NOMO-1 (cell line): ENCODE data around the gene MAP3K13.

ENCODE experiments used
- DNase-seq, 2 experiments: peaks; one replicate each; lab custom pipeline; 2025; ENCODE audit not compliant: unreplicated experiment in 2 of 2; lab: John Stamatoyannopoulos, UW

The MAP3K13 gene

GRCh38 chr3:185498503-185499396 is 135.8 kb downstream of the MAP3K13 start, which contains the start of gene TMEM41A:
TMEM41A (minus strand) TSS chr3:185499035; CDS start chr3:185498961, 74 bp downstream.
- DNase-seq: peak; percentile 88 to 98

DNA sequence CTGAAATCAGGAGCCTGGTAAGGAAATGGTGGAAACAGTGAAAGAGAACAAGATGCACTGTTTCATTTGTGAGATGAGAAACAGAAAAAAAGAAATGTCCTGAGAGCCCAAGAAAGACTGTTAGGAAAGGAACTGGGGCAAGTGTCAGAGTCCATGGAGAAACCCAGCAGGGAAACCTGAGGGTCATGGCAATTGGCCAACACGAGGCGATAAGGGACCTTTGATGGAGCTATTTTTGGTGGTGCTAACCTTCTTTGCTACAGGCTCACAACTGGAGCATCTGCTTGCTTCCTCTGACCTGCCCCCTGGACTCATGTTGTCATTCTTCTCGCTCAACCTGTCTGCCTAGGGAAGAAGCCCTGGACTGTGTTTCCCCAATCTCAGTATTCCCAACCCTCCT is 140.1 kb downstream of the MAP3K13 start:
- no peak for DNase-seq

GRCh38 chr3:185503521-185503920 is 140.6 kb downstream of the MAP3K13 start:
- no peak for DNase-seq

DNA sequence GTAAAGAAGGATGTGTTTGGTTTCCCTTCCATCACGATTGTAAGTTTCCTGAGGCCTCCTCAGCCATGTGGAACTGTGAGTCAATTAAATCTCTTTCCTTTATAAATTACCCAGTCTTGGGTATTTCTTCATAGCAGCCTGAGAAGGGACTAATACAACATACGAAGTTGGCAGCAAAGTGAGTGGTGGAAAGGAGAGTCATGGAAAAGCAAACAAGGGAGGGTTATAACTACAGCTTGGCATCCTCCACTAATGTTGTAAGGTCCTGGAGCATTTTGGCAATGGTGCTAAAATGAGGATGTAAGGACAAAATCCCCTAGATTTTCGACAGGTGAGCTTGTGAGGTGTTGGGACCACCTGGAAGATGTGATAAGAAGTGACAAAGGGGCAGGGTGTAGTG is 141.7 kb downstream of the MAP3K13 start:
- no peak for DNase-seq

DNA sequence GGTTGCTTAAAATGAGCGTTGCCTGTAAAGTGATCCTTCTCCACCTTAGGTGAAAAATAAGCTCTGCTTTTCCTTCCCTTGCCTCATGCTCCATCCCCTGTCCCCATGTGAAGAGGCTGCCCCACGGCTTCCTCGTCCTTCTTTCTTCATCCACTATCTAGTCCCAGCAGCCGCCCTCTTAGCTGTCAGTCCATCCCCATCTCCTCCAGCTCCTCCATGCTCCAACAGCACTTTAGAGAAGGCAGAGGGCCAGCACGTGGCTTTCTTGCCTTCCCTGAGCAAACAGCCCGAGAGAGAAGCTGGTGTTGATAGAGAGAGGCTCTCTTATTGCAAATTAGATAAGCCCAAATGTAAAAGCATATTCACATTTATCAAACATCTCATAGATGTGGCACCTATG is 144.9 kb downstream of the MAP3K13 start:
- no peak for DNase-seq

DNA sequence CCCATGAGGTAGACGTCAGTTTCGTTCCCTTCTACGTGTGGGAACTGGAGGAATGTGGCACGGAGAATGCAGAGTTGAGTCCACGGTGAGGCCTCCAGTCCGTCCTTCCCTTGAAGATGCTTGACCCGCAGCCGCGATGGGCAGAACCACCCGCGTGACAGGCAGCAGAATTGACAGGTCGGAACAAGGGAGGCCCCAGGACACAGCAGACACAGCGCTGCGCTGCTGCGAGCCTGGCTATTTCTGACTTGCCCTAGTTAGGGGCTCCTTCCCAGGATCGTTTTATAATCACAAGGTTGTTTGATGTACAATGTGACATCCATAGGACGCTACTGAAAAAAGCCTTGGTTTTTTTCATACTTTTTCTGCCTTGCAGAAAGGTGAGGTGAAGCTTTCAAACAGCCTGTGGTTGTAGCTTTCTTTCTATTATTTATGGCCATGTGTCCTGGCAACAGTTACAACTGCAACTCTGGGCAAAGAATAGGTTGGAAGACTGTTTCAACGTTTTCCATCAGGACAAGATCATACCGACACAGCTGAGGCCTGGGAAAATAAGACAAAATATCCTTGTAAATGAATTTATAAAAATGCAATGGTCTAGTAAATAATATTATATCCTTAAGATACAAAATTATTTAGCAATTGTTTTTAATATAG is 145.5 kb downstream of the MAP3K13 start:
- DNase-seq: no peak

GRCh38 chr3:185511711-185512110 is 148.8 kb downstream of the MAP3K13 start:
- DNase-seq: no peak

DNA sequence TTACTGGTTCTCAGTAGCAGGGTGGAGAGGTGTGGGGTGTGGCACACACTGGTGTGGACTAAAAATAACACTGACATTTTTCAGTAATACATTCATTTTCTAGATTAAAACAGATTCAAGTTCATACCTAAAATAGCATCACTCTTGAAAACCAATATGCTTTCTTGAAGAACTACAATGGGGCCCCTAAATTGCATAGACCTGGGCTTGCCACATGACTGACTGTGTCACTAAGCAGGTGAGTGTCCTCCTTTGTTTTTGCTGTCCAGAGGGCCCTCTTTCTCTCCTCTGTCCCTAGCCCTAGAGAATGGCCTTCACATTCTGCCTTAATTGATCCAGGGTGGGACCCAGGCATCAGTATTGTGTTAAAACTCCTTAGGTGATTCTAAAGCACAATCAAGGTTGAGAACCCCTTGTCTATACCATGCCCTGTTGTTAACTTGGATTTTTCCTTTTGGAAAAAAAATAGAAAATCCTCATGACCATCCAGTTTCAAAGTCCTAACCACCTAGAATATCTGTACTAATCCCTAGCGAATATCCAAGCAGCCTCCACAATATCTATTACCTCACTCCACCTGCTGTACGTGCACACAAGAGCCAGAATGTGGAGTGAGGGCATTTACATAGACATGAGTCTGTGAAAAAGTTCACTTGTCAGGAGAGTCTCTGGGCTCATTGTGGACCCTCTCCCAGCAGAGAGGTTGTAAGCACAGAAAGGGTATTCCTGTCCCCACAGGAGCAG is 154.6 kb downstream of the MAP3K13 start:
- DNase-seq: no peak

DNA sequence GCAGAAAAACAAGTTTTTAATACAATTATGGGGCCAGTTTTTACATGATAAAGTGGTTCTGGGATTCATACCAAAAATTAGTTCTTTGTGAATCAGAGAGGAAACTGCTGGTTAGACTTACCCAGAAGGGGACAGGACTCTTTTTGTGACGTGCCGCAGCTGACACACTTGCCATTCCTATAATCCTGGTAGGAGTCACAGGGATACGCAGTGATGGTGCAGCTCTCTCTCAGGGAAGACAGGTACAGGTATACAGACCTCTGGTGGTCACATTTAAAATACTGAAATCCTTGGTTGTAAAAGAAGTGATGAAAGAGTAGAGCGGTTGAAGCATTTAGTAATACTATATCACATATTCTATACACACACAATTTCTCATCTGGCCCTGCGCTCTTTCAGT is 156.1 kb downstream of the MAP3K13 start:
- no peak for DNase-seq

DNA sequence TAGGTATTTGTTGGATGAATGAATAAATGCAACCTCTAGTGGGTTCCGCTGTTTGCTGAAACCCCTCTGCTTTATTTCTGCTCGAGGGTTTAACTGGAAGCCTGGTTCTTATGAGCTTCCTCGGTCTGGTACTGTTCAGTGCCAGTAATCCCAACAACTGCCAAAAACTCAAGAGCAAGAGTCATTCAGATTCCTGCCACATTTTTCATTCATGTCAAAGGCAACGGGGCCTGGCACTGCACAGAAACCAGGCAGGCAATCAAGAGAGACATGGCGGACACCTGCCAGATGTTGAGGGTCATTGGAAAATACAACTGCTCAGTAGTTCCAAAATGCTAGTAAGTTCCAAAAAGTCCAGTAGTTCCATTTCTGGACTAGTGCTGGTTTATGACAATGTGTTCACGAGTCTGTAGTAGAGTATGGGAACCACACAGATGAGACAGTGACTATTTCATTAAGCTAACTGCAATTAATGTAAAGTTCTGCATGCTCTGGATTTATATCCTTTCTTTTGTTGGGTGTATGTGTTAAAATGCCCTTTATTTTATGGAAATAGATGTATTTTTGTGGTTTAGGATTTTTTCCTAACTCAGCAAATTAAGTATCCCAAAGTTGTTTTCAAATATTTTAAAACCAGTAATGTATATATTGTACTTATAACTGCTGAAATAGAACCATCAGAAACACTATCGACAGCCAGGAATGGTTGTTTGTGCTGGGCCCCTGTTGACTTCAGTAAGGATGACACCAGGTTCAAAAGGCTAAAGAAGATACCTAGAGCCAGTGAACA is 158.6 kb downstream of the MAP3K13 start:
- DNase-seq: no peak

DNA sequence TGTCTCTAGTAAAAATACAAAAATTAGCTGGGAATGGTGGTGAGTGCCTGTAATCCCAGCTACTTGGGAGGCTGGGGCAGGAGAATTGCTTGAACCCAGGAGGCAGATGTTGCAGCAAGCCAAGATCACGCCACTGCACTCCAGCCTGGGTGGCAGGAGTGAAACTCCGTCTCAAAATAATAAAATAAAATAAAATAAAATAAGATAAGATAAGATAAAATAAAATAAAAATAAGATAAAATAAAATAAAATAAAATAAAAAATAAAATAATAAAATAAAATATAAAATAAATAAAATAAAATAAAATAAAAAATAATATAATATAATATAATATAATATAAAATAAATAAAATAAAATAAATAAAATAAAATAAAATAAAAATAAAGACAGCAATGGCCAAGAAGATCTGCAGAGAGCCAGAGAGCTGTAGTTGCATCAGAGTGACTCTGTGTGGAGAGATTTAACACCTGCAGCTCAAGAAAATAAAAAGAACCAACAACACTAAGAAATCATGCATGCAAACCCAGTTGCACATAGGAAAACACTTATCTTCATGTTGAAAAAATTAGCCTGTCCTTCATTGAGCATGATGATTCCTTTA is 163.5 kb downstream of the MAP3K13 start:
- no peak for DNase-seq

- no peak for DNase-seq
Measured at GRCh38 chr3:185527364-185527763, 164.4 kb downstream of the MAP3K13 start.

DNA sequence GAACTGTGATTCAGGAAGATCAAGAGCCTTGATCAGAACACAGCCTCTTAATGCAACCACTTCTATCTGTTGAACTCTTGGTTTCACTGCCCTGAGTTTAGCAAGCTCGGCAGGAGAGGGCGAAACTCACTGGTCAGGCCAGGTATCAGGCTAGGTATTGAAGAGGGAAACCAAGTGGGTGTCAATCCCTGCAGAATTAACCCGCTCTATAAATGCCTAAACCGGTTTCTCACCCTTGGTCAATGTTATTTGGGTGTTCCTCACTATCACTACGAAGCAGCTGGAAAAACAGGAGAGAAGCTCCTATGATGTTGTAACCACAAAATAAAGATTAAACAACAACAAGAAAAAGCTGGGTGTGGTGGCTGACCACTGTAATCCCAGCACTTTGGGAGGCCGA is 165.6 kb downstream of the MAP3K13 start:
- DNase-seq: no peak

- DNase-seq: no peak
Measured at GRCh38 chr3:185530856-185531255, 167.9 kb downstream of the MAP3K13 start.

DNA sequence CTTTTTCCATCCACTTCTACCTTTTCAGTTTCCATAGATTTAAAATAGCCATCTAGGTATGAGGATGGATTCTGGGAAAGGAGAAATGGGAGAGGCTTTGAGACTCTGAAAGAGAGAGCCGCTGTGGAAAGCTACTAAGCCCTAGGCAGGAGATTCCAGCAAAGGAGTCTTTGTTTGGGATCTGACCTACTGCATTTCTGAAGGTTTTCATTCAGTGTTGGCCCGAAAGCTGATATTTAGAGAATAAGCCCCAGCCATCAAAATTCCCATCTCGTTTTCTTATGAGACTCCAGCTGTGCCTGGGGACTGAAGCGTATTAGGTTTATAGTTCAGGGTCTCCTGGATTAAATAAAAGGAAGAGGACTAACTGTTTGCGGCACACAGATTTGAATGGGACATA is 170.0 kb downstream of the MAP3K13 start:
- no peak for DNase-seq

- no peak for DNase-seq
Measured at GRCh38 chr3:185534511-185534910, 171.6 kb downstream of the MAP3K13 start.

DNA sequence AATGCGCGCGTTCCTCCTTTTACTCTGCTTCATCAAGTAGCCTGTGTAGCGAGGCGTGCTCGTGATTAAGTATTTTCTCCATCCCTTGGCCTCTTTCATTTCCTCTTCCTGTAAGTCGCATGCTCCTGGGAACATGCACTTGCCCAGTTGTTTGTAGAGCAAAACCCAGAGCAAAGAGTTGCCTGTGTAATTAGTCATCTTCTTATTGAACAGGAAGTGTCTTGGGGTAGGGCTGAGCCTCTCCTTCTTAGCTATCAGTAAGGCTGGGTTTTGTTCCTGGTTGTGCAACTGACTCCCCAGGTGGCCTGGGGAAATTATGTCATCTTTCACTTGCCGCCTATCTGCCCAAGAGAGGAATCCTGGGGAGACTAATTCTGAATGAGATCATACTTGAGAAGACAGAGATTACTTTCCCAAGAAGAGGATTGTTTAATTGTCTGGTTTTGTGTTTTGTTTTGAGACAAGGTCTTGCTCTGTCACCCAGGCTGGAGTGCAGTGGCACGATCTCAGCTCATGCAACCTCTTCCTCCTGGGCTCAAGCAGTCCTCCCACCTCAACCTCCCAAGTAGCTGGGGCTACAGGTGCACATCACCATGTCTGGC is 174.5 kb downstream of the MAP3K13 start:
- peak; percentile 98 to 100 for DNase-seq
